Measurements from ENCODE around the gene TOM1L1.

DNA sequence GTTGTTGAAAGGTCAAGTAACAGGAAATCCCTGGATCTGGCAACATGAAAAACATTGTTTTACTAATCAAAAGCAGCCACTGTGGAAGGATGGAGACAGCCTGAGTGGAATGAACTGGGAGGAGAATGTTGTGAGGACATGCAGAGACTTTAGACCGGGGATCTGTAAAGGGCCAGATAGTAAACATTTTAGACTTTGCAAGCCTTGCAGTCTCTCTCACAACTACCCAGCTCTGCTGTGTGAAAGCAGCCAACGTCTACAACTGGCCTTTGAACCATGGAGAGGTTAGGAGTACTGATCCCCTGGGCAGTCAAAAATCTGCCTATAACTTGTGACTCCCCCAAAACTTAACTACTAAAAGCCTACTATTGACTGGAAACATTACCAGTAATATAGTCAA lies 41.5 kb upstream of the TOM1L1 start:
- TF ChIP-seq CTCF (IDR thresholded peaks at IDR 0.05; ENCODE audit: low read depth, low read length) = no peak
- TF ChIP-seq EZH2phosphoT487 (IDR thresholded peaks at IDR 0.05; ENCODE audit: low read depth) = no peak
